ENCODE results near the gene SLC18A3. TPM values are rescaled to one million over a fixed set of nuclear protein-coding genes. Genes with fewer than 3 reads are reported as not detected.

SLC18A3 gene
- total RNA-seq, 1 donor from 2014 or later: 17.9 TPM

DNA sequence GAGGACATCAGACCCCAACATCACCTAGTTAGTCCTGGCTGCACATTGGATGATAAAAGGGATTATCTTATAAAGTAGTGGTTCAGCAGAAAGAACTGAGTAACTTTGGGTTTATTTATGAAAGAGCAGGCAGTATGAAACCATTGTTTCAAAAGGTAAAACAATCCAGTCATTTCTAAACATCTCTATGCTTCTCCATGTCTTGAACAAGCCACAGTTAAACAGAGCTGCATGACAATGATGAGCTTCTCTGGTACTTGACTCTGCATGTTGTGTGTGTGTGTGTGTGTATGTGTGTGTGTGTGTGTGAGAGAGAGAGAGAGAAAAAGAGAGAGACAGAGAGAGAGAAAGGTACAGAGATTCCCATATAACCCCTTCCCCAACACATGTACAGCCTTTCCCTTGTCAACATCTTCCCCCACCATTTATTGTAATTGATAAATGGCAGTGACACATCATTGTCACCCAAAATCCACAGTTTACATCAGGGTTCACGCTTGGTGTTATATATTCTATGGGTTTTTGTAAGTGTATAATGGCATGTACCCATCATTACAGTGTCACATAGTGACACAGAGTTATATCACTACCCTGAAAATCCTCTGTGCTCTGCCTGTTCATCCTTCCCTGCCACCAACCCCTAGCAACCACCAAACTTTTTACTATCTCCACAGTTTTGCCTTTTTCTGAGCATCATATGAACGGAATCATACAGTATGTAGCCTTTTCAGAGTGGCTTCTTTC lies 32.8 kb upstream of the SLC18A3 start:
- no peak for DNase-seq (ENCODE audit: low read depth, low spot score)
- peaks cover 3% of the 10 kb centered on the region for H3K36me3 Mint-ChIP-seq (ENCODE audit: low read depth)
- H3K27ac Mint-ChIP-seq (ENCODE audit: unreplicated experiment): no peak overlapping the region
- H3K4me1 Mint-ChIP-seq: no peaks in the 10 kb centered on the region
- TF ChIP-seq, protein P1, sequence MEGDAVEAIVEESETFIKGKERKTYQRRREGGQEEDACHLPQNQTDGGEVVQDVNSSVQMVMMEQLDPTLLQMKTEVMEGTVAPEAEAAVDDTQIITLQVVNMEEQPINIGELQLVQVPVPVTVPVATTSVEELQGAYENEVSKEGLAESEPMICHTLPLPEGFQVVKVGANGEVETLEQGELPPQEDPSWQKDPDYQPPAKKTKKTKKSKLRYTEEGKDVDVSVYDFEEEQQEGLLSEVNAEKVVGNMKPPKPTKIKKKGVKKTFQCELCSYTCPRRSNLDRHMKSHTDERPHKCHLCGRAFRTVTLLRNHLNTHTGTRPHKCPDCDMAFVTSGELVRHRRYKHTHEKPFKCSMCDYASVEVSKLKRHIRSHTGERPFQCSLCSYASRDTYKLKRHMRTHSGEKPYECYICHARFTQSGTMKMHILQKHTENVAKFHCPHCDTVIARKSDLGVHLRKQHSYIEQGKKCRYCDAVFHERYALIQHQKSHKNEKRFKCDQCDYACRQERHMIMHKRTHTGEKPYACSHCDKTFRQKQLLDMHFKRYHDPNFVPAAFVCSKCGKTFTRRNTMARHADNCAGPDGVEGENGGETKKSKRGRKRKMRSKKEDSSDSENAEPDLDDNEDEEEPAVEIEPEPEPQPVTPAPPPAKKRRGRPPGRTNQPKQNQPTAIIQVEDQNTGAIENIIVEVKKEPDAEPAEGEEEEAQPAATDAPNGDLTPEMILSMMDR (conservative IDR thresholded peaks at IDR 0.05): no peak
- no peak overlapping the region for H3K4me3 Mint-ChIP-seq
- peaks cover 8% of the 10 kb centered on the region for H3K27me3 Mint-ChIP-seq (ENCODE audit: low read depth)
- no peaks in the 10 kb centered on the region for H3K9me3 Mint-ChIP-seq

DNA sequence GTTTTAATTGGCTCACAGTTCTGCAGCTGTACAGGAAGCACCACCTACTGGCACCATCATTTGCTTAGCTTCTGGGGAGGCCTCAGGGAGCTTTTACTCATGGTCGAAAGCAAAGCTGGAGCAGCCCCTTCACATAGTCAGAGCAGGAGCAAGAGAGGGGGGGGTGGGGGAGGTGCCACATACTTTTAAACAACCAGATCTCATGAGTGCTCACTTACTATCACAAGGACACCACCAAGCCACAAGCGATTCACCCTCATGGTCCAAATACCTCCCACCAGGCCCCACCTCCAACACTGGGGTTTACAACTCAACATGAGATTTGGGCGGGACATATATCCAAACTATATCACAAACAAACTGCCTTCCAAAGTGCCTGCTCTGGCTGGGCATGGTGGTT lies 31.7 kb upstream of the SLC18A3 start:
- Mint-ChIP-seq H3K4me3 (no peak overlapping the region), H3K27ac (ENCODE audit: unreplicated experiment) (no peak overlapping the region), H3K9me3 (no peaks in the 10 kb centered on the region), H3K4me1 (no peaks in the 10 kb centered on the region), H3K36me3 (ENCODE audit: low read depth) (peaks cover 3% of the 10 kb centered on the region), H3K27me3 (ENCODE audit: low read depth) (peaks cover 16% of the 10 kb centered on the region)
- DNase-seq (ENCODE audit: low read depth, low spot score): no peak
- TF ChIP-seq, protein P1 (conservative IDR thresholded peaks at IDR 0.05): no peak

DNA sequence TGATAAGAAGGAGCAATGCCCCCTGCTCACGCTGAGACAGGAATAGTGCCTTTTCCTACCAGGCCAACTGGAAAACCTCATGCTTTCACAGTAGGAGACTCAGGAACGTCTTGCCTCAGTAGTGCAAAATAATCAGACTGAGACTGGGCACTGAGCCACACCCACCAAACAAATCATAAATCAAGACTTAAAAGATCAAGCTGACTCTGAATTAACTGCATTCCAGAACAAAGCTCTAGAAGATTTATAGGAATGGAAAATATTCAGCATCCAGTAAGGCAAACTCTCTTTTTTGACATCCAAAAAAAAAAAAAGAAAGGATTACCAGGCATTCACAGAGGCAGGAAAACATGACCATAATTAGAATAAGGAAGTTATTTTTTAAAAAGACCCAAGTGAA lies 30.5 kb upstream of the SLC18A3 start:
- H3K27me3 Mint-ChIP-seq (ENCODE audit: low read depth): peaks cover 24% of the 10 kb centered on the region
- H3K4me1 Mint-ChIP-seq: no peaks in the 10 kb centered on the region
- H3K36me3 Mint-ChIP-seq (ENCODE audit: low read depth): peaks cover 3% of the 10 kb centered on the region
- H3K9me3 Mint-ChIP-seq: no peaks in the 10 kb centered on the region
- H3K27ac Mint-ChIP-seq (ENCODE audit: unreplicated experiment): no peak overlapping the region
- DNase-seq (ENCODE audit: low read depth, low spot score): no peak
- no peak overlapping the region for H3K4me3 Mint-ChIP-seq
- TF ChIP-seq, protein P1 (conservative IDR thresholded peaks at IDR 0.05): no peak

DNA sequence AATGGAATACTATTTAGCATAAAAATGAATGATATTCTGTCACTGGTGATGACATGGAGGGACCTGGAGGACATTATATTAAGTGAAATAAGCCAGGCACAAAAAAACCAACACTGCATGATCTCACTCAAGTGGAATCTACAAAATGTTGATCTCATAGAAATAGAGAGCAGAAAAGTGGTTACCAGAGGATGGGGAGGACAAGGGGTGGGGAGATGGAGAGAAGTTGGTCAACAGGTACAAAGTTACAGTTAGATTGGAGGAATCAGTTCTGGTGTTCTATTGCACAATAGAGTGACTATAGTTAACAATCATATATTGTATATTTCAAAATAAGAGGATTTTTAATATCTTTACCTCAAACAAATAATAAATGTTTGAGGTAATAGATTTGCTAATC lies 24.7 kb upstream of the SLC18A3 start:
- H3K4me1 Mint-ChIP-seq: no peaks in the 10 kb centered on the region
- no peak overlapping the region for H3K4me3 Mint-ChIP-seq
- H3K27ac Mint-ChIP-seq (ENCODE audit: unreplicated experiment): no peak overlapping the region
- no peaks in the 10 kb centered on the region for H3K9me3 Mint-ChIP-seq
- peaks cover 49% of the 10 kb centered on the region for H3K27me3 Mint-ChIP-seq (ENCODE audit: low read depth)
- TF ChIP-seq, protein P1 (conservative IDR thresholded peaks at IDR 0.05): no peak
- no peaks in the 10 kb centered on the region for H3K36me3 Mint-ChIP-seq (ENCODE audit: low read depth)
- no peak for DNase-seq (ENCODE audit: low read depth, low spot score)

DNA sequence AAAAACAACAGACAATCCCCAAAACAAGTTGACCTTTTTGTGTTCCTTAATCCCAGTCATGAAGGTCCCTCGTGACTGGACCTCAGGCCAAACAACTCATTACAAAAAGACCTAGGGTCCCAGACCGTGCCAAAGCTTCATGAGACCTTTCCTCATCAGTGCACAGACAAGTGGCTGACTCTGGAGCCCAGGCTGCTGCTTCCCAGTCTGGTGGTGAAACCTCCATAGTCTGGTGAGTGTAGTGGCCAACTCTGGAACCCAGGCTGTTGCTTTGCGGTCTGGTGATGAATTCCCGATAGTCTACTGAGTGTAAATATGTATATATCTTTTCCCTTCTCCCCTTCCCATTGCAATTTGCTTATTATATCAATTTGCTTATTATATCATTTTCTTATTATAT lies 22.1 kb upstream of the SLC18A3 start:
- no peak overlapping the region for H3K4me3 Mint-ChIP-seq
- no peaks in the 10 kb centered on the region for H3K9me3 Mint-ChIP-seq
- peaks cover 39% of the 10 kb centered on the region for H3K27me3 Mint-ChIP-seq (ENCODE audit: low read depth)
- DNase-seq (ENCODE audit: low read depth, low spot score): no peak
- no peak overlapping the region for H3K27ac Mint-ChIP-seq (ENCODE audit: unreplicated experiment)
- H3K36me3 Mint-ChIP-seq (ENCODE audit: low read depth): no peaks in the 10 kb centered on the region
- peaks cover under 1% of the 10 kb centered on the region for H3K4me1 Mint-ChIP-seq
- TF ChIP-seq, protein P1 (conservative IDR thresholded peaks at IDR 0.05): no peak
